HG02588 (cell line): ENCODE data around the gene FAHD2A.
A peak's percentile ranks its signal among the peaks of the same experiment; 100 is the strongest.
"Not testable (repeated sequence)": the region's sequence is repeated elsewhere in the genome, so short reads cannot be mapped to it uniquely, and the experiment has no call there.

ENCODE experiments used
- ATAC-seq: cut with Tn5 transposase; IDR thresholded peaks from one replicate; pipeline ENCODE4 v1.9.1; 2021; ENCODE audit warnings: mild to moderate bottlenecking, moderate library complexity; ENCODE audit not compliant: unreplicated experiment

The FAHD2A gene

GRCh38 chr2:95402370-95403203 lies at the start of gene FAHD2A:
Gene FAHD2A, plus strand, starts transcription at chr2:95402708. Its CDS starts 2,851 bp downstream, at chr2:95405559.
- peak; percentile 96 for ATAC-seq

- ATAC-seq = no peak
Measured at GRCh38 chr2:95353055-95353575, 49.4 kb upstream of the FAHD2A start.

GRCh38 chr2:95353613-95354468 lies 48.7 kb upstream of the FAHD2A start:
- no peak for ATAC-seq

GRCh38 chr2:95354469-95354901 lies 48.0 kb upstream of the FAHD2A start:
- no peak for ATAC-seq

- no peak for ATAC-seq
Measured at GRCh38 chr2:95354925-95355324, 47.6 kb upstream of the FAHD2A start.

GRCh38 chr2:95355486-95355885 lies 47.0 kb upstream of the FAHD2A start:
- ATAC-seq = not testable (repeated sequence)

GRCh38 chr2:95356821-95357700 lies 45.4 kb upstream of the FAHD2A start:
- no peak for ATAC-seq

- ATAC-seq = no peak
Measured at GRCh38 chr2:95357717-95358280, 44.7 kb upstream of the FAHD2A start.

GRCh38 chr2:95359031-95359430 lies 43.5 kb upstream of the FAHD2A start:
- no peak for ATAC-seq

- no peak for ATAC-seq
Measured at GRCh38 chr2:95359501-95359930, 43.0 kb upstream of the FAHD2A start.

GRCh38 chr2:95361216-95361980 lies 41.1 kb upstream of the FAHD2A start:
- no peak for ATAC-seq

- ATAC-seq = no peak
Measured at GRCh38 chr2:95362486-95362885, 40.0 kb upstream of the FAHD2A start.

- no peak for ATAC-seq
Measured at GRCh38 chr2:95366514-95366913, 36.0 kb upstream of the FAHD2A start.

GRCh38 chr2:95372216-95372829 lies 30.2 kb upstream of the FAHD2A start:
- no peak for ATAC-seq

- no peak for ATAC-seq
Measured at GRCh38 chr2:95372845-95373244, 29.7 kb upstream of the FAHD2A start.

GRCh38 chr2:95374029-95374428 lies 28.5 kb upstream of the FAHD2A start:
- no peak for ATAC-seq

- no peak for ATAC-seq
Measured at GRCh38 chr2:95374451-95374920, 28.0 kb upstream of the FAHD2A start.

GRCh38 chr2:95374921-95375471 lies 27.5 kb upstream of the FAHD2A start:
- ATAC-seq = no peak
